HL-60/S4 (cell line): Measurements from ENCODE around the gene ANKRD9.

Experiments
- in situ Hi-C: fragments of 300-500 bp; cut with MboI; formaldehyde crosslinking; loops from 2 replicates; pipeline ENCODE4 v1.14.3; 2022; ENCODE audit warnings: low sequenced_read_pairs

ANKRD9 gene

DNA sequence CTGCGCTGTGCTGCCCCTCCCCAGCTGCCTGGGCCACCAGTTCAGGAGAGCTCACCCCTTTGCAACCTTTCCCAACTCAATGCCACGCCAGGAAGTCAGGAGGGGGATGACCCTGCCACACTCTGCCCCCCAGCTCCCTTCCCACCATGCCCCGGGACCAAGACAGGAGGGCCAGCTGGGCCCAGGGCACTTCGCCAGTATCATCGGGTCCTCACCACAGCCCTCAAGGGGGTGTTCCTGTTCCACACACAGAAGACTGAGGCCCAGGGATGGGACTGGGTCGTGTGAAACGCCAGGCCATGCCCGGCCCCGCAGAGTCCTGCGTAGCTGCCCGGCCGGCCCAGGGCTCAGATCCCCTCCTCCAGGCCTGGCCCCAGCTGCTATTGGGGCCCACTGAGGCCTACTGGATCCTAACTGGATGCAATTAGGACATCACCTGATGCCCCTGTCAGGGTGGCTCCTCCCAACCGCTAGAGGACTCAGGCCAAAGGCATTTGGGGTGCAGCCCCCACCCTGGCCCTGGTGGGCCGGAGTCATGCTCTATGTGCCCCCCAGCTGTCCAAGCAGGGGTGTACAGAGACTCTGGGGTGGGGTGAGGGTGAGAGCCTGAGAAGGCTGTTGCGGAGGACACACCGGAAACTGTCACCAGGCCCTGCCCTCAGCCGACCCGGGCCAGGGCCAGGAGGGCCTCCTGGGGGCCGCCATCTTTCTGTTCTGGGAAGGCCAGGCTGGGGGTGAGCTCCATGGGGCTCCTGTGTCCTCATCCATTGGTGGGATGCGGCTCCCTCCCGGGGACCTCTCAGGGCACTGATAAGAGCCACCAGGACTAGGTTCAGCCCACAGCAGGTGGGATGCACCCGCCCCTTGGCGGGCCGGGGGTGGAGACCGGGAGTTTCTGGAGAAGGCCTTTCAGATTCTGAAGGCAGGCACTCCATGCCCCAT lies 29.3 kb upstream of the ANKRD9 start:
- in situ Hi-C loops: no loop called here

DNA sequence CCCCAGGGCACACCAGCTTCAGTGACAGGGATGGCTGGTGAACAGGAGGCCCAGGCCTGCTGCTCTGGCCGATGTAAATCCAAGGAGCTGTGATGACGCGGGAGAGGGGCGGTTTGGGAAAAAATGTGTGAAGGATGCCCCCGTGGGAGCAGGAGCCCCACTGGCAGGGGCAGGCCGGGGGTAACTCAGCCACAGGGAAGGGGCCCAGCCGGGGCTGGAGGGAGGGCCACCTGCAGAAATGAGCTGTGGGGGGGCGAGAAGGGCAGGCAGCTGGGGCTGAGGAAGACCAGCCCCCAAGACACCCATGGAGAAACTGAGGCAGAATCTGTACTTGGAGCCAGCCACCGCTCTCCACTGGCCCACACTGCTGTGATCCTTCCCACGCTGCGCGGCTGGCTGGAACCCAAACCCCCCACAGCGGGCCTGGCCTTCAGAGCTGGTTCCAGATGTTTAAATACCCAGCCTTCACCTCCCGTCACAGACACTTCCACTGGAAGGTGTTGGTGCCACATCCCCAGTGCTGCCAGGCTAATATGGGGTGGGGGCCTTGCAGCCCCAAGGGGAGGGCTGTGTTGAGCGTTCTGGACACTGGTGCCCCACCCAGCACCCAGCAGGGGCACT lies 28.5 kb upstream of the ANKRD9 start:
- in situ Hi-C loops: no loop called here

DNA sequence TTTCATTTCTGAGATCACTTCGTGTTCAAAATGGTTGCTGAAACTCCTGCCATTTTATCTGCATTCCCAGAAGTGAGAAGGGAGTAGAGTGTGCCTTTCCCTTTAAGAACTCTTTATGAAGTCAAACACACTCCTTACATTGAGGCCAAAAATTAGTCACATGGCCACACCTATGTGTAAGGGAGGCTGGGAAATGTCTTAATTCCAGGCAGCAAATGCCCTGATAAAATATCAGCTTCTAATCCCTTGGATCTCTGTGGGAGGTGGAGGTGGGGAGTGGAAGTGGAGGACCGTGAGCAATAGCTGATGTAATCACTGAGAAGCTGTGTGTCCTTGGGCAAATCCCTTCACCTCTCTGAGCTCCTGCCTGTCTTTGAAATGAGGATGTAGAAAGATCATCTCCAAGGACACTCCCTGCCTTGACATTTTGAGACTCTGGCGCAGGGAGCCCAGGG lies 22.7 kb upstream of the ANKRD9 start:
- in situ Hi-C loops: no loop called here

DNA sequence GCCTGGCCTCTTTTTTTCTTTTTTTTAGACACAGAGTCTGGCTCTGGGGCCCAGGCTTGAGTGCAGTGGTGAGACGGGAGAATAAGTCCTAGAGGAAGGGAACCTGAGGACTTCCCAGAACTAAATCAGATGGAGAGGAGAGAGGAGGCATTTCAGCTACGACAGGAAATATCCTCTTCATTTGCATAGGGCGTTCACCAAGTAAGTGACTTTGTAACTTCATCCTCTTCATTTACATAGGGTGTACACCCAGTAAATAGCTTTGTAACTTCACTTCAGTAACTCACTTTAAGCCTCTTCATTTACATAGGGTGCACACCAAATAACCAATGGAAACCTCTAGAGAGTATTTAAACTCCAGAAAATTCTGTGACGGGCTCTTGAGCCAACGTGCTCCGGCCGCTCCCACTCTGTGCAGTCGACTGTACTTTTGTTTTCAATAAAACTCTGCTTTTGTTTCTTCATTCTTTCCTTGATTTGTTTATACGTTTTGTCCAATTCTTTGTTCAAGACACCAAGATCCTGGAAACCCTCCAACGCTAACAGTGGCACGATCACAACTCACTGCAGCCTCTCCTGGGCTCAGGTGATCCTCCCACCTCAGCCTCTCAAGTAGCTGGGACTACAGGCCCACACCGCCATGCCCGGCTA lies 21.4 kb upstream of the ANKRD9 start:
- in situ Hi-C loops: no loop called here

DNA sequence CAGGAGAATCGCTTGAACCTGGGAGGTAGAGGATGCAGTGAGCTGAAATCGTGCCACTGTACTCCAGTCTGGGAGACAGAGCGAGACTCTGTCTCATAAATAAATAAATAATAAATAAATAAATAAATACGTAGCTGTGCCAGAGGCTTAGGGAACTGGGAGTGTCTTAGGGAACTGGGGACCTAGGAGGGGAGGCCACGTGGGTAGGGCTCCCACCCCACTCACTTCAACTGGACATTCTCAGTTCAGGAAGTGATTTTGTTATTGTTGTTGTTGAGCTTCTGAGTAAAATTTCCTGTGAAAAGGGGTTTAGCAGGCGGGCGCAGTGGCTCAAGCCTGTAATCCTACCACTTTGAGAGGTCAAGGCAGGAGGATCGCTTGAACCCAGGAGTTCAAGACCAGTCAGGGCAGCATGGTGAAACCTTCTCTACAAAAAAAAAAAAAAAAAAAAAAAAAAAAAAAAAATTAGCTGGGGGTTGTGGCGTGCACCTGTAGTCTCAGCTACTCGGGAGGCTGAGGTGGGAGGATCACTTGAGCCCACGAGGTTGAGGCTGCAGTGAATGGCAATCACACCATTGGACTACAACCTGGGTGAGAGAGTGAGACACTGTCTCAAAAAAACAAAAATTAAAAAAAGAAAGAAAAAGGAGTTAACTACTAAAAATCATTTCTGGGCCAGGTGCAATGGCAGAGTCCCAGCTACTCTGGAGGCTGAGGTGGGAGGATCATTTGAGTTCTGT lies 19.0 kb upstream of the ANKRD9 start:
- in situ Hi-C loops: no loop called here

DNA sequence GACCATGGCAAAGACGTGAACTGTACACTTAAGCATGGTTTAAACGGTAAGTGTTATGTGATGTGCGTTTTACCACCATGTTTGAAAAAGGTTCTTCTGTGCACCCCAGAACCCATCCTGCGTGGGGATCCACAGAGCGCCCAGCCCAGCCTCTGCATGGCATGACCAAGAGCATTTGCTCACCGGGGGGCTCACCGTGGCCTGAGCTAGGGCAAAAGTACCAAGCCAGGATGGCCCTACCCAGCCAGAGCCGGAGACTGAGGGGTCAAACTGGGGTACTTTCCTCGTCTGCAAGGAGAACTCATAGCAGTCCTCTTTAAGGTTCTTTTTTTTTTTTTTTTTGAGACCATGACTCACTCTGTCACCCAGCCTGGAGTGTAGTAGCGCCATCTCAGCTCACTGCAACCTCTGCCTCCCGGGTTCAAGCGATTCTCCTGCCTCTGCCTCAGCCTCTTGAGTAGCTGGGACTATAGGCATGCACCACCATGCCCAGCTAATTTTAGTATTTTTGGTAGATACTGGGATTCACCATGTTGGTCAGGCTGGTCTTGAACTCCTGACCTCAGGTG lies 16.4 kb upstream of the ANKRD9 start:
- in situ Hi-C loops: no loop called here

DNA sequence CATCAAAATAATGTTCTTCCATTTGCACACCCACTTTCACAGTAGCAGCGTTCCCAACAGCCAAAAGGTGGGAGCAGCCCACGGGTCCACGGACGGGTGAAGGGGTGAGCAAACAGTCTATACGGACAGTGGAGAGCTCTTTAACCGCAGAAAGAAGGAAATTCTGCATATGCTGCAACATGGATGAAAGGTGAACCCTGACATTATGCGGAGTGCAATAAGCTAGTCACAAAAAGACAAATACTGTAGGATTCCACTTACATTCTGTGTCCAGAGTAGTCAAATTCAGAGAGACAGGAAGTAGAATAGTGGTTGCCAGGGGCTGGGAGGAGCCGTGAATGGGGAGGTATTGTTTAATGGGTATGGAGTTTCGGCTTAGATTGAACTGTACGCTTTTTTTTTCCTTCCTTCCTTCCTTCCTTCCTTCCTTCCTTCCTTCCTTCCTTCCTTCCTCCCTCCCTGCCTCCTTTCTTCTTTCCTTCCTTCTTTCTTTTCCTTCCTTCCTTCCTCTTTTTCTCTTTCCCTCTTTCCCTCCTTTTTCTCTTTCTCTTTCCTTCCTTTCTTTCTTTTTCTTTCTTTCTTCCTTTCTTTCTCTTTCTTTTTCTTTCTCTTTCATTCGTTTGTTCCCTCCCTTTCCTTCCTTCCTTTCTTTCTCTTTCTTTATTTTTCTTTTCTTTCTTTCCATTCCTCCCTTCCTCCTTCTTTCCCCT lies 15.8 kb upstream of the ANKRD9 start:
- in situ Hi-C loops: no loop called here

DNA sequence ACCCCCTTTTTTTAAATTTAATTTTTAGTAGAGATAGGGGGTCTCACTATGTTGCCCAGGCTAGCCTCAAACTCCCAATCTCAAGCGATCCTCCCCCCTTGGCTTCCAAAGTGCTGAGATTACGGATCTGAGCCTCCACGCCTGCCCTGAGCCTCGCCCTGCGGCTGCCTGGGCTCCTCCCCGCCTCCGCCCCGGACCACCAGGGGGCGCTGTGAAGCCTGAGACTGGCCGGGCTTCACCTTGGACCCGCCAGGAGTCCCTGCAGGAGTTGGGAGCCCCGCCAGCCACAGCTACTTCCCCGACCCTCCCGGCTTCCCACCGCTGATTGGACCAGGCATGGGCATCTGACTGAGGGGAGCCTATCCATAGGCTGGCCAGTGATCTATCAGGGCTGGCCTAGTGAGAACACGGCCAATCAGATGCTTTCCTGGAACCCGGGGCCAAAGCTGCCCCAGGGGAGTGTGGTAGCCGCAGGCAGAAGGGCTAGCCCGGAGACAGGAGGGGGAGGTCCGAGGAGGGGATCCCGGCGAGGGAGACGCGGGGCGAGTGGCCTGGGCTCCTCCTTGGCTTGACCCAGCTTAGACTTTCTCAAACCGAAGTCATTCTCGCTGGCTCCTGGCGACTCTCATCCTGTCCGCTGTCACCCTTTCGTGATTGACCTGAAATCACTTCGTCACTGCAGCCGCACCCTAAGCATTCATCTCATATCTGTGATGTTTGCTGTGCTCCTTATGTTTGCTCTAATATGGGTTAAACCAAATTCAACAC lies 15.1 kb upstream of the ANKRD9 start:
- in situ Hi-C loops: no loop called here

DNA sequence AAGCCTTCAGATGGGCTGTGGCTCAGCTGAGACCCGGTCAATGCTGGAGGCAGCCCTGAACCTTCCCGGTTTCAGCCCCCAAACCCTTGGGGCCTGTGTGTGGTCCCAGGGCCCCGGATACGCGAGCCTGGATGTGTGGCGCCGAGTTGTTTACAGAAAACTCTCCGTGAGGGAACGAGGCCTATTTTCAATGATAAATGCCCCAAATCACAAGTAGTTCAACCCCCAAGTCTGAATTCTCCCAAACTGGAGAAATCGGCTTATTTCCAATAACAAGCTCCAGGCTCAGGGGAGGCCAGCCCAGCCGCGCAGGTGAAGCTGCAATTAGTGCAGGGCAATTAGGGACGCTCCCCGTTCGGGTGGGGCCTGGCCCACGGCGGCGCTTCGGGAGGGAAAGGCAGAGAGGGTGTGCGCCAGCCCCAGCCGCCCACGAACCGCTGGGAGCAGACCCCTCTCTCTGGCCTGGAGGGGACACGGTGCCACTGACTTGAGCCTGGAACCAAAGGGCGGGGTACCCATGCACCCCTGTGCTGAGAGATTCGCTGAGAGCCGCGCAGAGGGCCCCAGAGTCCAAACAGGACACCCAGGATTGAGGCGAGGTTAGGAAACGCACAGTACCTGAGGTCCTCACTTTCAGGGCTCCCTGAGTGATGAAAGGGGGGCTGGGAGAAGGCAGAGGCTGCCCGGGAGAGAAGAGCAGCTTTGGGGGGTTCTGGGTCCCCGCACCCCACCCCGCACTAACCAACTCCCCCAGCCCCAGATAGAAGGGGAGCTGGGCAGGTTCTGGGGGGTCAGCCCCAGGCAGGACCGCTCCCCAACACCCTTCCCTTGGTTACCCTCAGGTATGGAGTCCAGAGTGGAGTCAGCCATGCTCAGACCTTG lies 14.2 kb upstream of the ANKRD9 start:
- in situ Hi-C loops: no loop called here

DNA sequence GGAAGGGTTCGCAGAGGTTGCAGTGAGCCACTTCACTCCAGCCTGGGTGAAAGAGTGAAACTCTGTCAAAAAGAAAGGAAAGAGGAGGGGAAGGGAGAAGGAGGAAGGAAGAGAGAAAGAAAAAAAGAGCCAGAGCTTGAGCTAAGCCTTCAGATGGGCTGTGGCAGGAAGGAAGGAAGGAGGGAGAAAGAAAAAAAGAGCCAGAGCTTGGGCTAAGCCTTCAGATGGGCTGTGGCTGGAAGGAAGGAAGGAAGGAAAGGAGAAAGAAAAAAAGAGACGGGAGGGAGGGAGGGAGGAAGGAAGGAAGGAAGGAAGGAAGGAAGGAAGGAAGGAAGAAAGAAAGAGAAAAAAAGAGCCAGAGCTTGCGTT lies 13.6 kb upstream of the ANKRD9 start:
- in situ Hi-C loops: no loop called here

DNA sequence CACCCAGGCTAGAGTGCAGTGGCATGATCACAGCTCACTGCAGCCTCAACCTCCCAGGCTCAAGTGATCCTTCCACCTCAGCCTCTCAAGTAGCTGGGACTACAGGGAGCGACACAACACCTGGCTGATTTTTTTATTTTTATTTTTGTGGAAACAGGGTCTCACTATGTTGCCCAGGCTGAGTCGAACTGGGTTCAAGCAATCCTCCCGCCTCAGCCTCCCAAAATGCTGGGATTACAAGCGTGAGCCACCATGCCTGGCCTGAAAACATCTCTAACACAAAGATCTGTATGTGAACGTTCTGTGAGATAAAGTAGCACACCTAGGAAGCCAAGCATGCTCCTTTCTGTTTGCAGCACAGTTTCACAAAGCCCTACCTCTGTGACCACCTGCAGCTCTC lies 10.1 kb upstream of the ANKRD9 start:
- in situ Hi-C loops: loop anchor here (10.0 kb wide), 2 partner anchors 75 to 205 kb away; partner anchors contain the start of gene ZNF839

DNA sequence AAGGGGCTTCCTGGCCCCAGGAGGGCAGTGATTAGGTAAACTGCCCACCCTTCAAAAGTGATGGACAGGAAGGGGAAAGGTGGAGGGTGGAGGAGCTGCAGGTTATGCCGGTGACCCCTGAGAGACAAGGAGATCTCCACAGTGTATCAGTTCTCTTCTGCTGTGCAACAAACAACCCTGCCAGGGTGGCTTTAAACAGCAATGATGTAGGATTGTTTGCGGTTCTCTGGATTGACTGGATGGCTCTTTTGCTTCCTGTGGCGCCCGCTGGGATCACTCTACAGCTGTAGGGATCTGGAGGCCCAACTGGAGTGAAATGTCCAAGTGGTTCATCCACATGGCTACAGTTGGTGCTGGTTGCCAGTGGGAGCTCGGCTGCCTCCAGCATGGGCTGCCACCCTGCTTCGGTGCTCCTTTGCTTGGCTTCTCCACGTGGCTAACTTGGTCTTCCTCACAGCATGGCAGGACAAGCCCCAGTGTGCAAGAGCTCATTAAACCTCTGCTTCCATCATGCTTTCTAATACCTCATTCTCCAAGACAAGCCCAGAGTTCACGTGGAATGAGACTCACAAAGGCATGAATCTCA lies 8.6 kb upstream of the ANKRD9 start:
- in situ Hi-C loops: loop anchor here (10.0 kb wide), 2 partner anchors 73 to 203 kb away; partner anchors contain the start of gene ZNF839

DNA sequence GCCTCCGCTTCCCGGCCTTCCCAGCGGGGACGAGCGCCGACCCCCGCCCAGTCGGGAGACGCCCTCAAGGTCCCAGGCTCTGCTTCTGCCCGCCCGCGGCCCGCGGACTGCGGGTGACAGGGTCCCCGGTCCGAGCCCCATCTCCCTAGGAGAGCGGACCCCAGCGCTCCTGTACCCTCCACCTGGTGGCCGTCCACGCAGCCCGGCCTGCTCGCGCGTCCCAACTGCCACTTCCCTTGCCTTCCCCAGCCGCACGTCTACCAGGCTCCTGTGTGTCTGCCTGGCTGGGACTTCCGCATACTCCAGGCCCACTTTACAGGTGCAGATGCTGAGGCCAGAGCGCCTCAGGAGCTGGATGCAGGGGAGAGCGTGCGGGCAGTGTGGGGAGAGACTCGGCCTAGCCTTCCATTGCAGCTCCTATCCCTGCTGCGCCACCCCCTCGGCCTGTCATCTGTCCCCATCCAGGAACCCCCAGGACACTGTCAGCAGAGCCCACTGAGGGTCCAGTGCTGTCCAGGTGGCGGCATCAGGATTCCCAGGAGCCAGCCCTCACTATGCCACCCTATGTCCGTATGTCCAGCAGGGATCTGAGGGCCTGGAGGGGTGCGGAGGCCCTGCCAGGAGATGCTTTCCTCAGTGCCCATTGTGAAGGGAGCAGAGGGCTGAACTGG lies 8.0 kb upstream of the ANKRD9 start:
- in situ Hi-C loops: loop anchor here (10.0 kb wide), 2 partner anchors 73 to 203 kb away; partner anchors contain the start of gene ZNF839

DNA sequence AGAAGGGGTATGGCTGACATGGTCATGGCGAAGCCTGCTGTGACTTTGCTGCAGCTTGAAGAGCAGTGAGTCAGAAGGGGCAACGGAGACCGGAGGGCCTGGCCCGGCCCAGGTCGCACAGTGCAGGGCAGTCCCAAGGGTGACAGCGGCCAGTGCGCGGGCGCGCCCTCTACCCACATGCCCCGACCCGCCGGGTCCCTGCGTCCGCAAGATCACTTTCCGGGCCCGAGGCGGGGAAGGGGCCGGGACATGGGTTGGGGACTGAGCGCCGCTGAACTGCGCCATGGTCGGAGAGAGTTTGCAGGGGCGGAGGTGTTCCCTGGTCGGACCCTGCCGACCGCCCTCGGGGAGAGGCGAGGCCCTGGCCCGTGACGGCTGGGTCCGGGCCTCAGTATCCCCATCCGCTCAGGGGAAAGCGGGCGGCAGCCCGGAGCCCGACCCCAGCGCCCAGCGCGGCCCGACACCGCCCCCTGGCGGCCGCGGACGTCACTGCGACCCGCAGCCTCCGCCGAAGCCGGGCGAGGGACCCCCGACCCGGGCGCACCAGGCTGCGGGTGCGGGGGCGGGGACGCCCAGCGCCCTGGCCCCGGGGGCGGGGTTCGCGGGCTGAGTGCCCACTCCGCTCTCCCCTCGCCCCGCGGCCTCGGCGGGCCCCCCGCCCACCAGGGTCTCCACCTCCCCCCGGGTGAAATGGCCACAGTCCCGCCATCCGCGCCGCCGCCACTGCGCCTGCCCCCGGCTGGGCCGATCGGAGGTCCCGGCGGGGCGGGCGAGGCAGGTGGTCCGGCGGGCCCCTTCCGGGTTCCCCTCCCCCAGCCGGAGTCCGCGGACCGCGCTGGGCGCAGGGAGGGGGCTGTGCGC lies 7.2 kb upstream of the ANKRD9 start:
- in situ Hi-C loops: loop anchor here (10.0 kb wide), 2 partner anchors 72 to 202 kb away; partner anchors contain the start of gene ZNF839

DNA sequence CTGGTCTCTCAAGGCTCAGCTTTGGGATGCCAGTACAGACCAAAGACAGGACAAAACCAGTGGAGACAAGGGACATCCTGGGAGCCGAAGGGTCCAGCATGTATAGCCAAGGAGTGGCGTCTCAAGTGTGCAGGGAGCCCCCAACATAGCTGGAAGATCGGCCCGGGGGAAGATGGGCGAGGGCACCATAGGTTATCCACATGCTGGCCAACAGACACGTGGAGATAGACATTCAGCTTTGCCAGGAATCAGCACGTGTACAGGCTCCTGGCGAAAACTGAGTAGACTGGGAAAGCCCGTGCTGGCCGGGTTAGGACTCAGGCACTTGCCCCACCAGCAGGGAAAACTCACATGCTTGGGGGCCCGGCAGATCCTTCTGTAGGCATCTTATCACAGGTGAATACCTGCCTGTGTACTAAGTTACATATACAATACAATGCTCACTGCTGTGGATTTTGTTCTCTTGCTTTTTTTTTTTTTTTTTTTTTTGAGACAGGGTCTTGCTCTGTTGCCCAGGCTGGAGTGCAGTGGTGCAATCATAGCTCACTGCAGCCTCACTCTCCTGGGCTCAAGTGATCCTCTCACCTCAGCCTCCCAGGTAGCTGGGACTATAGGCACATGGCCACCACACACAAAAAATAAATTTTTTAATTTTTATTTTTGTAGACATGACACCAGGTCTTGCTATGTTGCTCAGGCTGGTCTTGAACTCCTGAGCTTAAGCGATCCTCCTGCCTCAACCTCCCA lies 5.6 kb upstream of the ANKRD9 start:
- in situ Hi-C loops: loop anchor here (10.0 kb wide), 2 partner anchors 70 to 200 kb away; partner anchors contain the start of gene ZNF839
